ENCODE data around the gene TTC33.

Gene TTC33

DNA sequence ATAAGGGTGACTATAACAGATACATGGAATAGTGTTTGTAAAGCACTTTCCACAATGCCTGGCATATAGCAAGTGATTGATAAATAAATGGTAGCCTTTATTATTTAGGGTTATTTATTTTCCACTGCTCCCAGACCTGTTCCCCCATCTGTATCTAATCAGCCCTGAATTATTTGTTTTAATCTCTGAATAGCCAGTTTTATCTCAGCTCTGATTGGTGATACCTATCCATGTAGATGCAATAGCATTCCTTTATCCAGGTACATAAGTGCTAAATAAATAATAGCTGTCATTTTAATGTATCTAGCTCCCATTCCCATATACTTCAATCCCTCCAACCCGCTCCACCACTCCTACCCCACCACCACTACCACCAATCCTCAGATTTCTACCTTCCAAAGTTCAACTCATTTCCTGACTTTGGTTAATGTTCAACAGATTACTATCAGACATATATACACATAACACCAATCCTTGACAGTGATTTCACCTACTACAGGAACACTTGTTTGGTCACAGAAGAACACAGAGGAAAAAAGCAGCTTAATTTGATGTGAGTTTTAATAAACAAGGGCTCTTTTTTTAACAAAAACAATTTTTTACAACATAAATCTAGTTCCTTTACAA is 28.4 kb upstream of the TTC33 start:
- TF ChIP-seq, protein P1, sequence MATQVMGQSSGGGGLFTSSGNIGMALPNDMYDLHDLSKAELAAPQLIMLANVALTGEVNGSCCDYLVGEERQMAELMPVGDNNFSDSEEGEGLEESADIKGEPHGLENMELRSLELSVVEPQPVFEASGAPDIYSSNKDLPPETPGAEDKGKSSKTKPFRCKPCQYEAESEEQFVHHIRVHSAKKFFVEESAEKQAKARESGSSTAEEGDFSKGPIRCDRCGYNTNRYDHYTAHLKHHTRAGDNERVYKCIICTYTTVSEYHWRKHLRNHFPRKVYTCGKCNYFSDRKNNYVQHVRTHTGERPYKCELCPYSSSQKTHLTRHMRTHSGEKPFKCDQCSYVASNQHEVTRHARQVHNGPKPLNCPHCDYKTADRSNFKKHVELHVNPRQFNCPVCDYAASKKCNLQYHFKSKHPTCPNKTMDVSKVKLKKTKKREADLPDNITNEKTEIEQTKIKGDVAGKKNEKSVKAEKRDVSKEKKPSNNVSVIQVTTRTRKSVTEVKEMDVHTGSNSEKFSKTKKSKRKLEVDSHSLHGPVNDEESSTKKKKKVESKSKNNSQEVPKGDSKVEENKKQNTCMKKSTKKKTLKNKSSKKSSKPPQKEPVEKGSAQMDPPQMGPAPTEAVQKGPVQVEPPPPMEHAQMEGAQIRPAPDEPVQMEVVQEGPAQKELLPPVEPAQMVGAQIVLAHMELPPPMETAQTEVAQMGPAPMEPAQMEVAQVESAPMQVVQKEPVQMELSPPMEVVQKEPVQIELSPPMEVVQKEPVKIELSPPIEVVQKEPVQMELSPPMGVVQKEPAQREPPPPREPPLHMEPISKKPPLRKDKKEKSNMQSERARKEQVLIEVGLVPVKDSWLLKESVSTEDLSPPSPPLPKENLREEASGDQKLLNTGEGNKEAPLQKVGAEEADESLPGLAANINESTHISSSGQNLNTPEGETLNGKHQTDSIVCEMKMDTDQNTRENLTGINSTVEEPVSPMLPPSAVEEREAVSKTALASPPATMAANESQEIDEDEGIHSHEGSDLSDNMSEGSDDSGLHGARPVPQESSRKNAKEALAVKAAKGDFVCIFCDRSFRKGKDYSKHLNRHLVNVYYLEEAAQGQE (IDR thresholded peaks at IDR 0.05; ENCODE audit: low read depth): no peak
- TF ChIP-seq EGR1 (IDR thresholded peaks at IDR 0.05) (no peak), RAD21 (IDR thresholded peaks at IDR 0.05; ENCODE audit: low read depth) (no peak), ZBTB7A (IDR thresholded peaks at IDR 0.05; ENCODE audit: low read depth) (no peak)
- TF ChIP-seq, protein P2, sequence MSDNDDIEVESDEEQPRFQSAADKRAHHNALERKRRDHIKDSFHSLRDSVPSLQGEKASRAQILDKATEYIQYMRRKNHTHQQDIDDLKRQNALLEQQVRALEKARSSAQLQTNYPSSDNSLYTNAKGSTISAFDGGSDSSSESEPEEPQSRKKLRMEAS (IDR thresholded peaks at IDR 0.05): no peak

DNA sequence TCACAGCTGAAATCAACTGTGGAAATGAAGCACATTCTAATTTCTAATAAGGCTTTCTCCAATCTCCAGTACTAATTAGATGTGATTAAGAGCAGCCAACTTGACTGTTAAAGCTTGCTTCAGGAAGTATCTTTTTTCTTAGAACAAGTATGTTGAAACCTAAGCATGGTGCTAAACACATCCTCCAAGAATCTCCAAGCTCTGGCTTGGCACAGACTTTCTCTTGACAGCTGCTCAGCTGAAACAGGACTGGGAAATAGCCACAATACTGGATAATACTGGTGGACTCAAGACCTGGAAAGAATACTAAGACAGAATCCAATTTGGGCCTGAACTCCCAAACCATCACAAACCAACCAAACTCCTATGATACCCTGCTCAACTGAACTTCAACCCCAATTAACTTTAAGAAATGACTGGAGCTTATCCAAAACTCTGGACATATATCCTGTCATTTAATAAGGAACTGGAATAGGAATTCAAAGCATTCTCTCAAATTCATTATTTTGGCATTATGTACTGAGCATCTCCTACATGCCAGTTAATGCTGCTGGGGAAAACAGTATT is 26.2 kb upstream of the TTC33 start:
- TF ChIP-seq, protein P3, sequence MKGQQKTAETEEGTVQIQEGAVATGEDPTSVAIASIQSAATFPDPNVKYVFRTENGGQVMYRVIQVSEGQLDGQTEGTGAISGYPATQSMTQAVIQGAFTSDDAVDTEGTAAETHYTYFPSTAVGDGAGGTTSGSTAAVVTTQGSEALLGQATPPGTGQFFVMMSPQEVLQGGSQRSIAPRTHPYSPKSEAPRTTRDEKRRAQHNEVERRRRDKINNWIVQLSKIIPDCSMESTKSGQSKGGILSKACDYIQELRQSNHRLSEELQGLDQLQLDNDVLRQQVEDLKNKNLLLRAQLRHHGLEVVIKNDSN (IDR thresholded peaks at IDR 0.05): no peak
- no peak for TF ChIP-seq FOXM1 (IDR thresholded peaks at IDR 0.05; ENCODE audit: borderline replicate concordance, low read depth)
- TF ChIP-seq, protein P1 (IDR thresholded peaks at IDR 0.05; ENCODE audit: low read depth): no peak
- TF ChIP-seq, protein P2 (IDR thresholded peaks at IDR 0.05): no peak
- no peak for TF ChIP-seq CEBPB (IDR thresholded peaks at IDR 0.05)
- TF ChIP-seq CREB1 (IDR thresholded peaks at IDR 0.05; ENCODE audit: low read depth): no peak
- TF ChIP-seq EP300 (IDR thresholded peaks at IDR 0.05; ENCODE audit: borderline replicate concordance): no peak
- no peak for TF ChIP-seq EGR1 (IDR thresholded peaks at IDR 0.05)

DNA sequence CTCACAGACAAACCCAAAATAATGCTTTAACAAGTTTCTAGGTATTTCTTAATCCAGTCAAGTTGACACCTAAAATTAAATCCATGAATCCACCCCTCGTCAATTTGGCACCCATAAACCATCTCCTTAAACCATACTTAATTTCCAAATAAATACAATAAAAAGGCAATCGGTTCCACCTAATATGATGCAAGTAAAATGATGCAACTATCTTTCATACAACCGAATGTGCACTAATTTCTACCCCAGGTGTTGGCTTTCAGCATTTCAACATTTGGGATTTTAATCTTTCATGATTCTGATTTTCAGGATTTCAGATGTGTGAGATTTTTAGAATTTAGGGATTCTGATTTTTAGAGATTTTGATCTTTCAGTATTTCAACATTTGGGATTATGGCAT is 25.1 kb upstream of the TTC33 start:
- no peak for TF ChIP-seq EP300 (IDR thresholded peaks at IDR 0.05; ENCODE audit: borderline replicate concordance)
- TF ChIP-seq, protein P2 (IDR thresholded peaks at IDR 0.05): no peak
- no peak for TF ChIP-seq TAF1 (IDR thresholded peaks at IDR 0.05; ENCODE audit: low read depth)
- TF ChIP-seq, protein P3 (IDR thresholded peaks at IDR 0.05): no peak
- no peak for TF ChIP-seq TCF12 (IDR thresholded peaks at IDR 0.05; ENCODE audit: low read depth)
- no peak for TF ChIP-seq EGR1 (IDR thresholded peaks at IDR 0.05)
- no peak for TF ChIP-seq ZBTB7A (IDR thresholded peaks at IDR 0.05; ENCODE audit: low read depth)
- no peak for TF ChIP-seq RAD21 (IDR thresholded peaks at IDR 0.05; ENCODE audit: low read depth)
- TF ChIP-seq CEBPB (IDR thresholded peaks at IDR 0.05): no peak
- no peak for TF ChIP-seq TEAD4 (IDR thresholded peaks at IDR 0.05)
- TF ChIP-seq YY1 (IDR thresholded peaks at IDR 0.05; ENCODE audit: low read depth): no peak
- TF ChIP-seq, protein P1 (IDR thresholded peaks at IDR 0.05; ENCODE audit: low read depth): no peak

DNA sequence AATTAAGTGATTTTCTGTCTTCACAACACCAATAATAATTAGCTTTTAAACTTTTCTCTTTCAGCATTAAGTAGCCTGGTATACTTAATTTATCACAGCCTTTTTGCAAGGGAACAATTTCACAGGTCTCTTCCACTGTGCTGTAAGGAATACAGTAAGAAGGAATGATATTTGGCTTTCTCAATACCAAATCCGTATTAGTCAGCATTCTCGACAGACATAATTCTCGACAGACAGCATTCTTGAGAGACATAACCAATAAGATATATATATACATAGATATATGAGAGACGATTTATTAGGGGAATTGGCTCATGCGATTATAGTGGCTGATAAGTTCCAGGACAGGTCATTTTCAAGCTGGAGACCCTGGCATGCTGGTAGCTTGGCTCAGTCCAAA is 24.4 kb upstream of the TTC33 start:
- TF ChIP-seq YY1 (IDR thresholded peaks at IDR 0.05; ENCODE audit: low read depth) (no peak), CEBPB (IDR thresholded peaks at IDR 0.05) (no peak), EGR1 (IDR thresholded peaks at IDR 0.05) (no peak), TEAD4 (IDR thresholded peaks at IDR 0.05) (no peak), RAD21 (IDR thresholded peaks at IDR 0.05; ENCODE audit: low read depth) (no peak), FOXM1 (IDR thresholded peaks at IDR 0.05; ENCODE audit: borderline replicate concordance, low read depth) (no peak), TCF12 (IDR thresholded peaks at IDR 0.05; ENCODE audit: low read depth) (no peak)
- TF ChIP-seq, protein P3 (IDR thresholded peaks at IDR 0.05): no peak
